K562 treated with DMSO at 1 percent for 12 hours (cell line): ENCODE data around the gene SNRPD3. TPM values are rescaled to one million over a fixed set of nuclear protein-coding genes. Genes with fewer than 3 reads are reported as not detected.

Experiments used
- total RNA-seq: library from RNA; unstranded; fragments of 300-600 nt; gene quantifications from 2 replicates; pipeline ENCODE4 v1.2.3, GENCODE V29; 2022; ENCODE audit not compliant: insufficient read depth

The SNRPD3 gene
- 71.5 and 75.3 TPM in 2 replicates for total RNA-seq

GRCh38 chr22:24555165-24556039 is at the start of gene SNRPD3:
Gene SNRPD3, plus strand, starts transcription at chr22:24555999. Its CDS starts 1,676 bp downstream, at chr22:24557675.

DNA sequence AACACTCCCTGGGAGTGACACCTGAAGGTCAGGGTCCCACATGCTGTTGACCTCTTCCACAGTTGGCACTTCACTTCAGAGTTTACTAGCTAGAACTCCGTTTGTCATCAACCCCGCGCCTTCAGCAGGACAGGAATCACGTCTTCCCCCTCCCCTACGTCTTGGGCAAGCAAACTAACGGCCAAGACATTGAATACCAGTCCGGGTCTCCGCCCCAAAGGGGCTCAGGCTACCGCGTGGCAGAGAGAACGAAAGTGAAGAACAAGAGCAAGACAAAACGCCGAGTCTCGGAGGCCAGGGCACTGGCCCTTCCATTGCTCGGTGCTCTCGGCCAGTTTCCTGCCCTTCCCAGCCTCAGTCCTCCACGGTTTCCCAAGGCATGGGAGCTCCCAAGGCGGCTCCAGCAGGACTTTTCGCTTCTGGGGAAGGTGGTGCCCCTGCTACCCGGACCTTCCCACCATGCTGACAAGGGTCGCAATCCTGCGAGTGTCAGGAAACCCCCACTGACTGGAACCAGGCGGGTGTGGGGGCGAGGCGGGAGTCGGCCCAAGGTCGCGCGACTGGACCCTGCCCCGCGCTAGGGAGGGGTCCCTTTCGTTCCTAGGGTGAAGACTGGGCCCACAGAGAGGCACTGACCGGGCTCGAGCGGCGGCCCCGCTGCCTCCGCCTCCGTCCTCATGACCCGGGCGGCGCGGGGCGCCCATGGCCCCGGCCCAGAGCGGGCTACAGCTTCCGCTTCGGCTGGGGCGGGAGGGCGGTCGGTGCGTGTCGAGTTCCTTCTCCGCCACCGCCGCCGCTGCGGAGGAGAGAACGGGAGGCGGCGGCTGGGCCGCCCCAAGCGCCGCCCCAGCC is 1.3 kb upstream of the SNRPD3 start, which contains the start of gene GUCD1:
TSS of gene GUCD1 (minus strand) at position 826 of the 852 bp plus-strand sequence. CDS start at position 679, 147 bp downstream.

DNA sequence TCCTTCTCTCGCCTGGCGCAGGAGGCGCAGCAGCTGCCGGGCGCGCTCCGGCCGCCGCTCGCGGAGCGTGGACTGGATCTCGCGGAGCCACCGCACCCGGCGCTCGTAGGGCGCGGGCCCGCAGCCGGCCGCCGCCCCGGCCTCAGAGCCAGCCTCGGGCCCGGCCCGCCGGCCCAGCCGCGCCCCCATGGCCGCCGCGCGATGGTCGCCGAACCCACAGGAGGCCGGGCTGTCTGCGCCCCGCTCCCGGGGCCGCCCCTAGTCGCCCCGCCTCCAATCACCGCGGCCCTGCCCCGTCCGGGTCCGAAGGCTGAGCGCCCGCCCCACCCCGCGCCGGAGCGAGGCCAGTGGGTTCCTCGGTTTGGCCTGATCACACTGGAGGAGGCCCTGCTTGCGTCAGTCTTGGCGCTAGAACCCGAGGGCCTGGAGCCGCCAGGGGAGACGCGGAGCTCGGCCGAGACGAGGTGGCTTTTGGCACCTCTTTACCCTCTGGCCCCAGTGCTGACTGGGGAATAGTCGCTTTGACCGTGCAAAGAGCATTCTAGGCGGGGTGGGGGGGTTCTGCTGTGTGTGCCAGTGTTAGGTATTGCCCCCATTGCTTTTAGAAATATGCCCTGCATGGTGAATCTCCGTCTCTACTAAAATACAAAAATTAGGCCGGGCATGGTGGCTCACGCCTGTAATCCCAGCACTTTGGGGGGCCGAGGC is 37.2 kb downstream of the SNRPD3 start, which contains the start of gene LRRC75B:
TSS of gene LRRC75B (minus strand) at position 223 of the 708 bp plus-strand sequence. CDS start at position 189, 34 bp downstream.

DNA sequence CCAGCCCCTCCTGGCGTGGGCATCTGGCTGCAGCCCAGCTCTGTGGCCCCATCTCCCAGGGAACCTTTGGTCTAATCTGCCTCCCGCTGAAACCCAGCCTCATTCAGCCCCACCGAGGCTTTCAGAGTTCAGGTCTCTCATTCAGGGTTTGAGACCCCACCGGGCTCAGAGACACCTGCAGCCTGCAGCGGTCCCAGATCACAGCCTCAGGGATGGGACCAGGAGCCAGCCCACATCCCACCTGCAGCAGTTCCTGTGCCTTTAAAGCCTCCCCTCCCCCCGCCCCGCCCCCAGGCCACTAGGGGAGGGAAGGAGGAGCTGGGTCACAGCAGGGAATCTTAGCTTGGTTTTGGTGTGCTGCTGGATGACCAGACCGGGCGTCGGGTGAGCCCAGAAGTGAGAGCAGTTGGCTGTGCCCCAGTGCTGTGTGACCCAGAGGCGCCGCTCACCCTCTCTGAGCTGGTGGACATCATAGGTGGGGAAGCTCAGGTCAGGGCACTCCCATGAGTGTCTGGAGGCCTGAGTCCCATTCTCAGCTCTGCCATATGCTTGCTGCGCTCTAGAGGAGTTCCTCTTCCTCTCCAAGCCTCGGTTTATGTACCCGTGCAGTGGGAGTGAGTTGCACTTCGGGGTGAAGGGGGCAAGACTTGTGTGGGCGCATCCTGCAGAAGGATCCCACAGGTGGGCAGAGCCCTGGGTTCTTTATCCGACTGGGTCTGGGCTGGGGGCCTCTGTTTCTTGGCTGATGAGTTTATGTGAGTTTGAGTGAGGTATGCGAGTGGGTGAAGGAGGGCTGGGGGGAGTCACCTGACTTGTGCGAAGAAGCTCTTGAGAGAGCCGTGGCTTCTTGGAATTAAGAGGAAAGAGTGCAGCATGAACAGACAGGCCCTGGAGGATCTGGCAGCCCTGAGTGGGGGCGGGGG is 47.3 kb downstream of the SNRPD3 start, which contains the start of gene GGT1:
TSS of gene GGT1 (plus strand) at position 347 of the 923 bp plus-strand sequence. CDS start 7,889 bp downstream, outside the sequence.

Other genes starting within 250 kb of the SNRPD3 start
- 1.4 and 2.4 TPM in 2 replicates for gene ADORA2A, start 128.4 kb upstream of the SNRPD3 start, total RNA-seq
- gene UPB1, start 60.7 kb upstream of the SNRPD3 start, total RNA-seq: not detected in 2 replicates
- gene GUCD1, start 861 bp upstream of the SNRPD3 start, total RNA-seq: 57.0 and 63.4 TPM in 2 replicates
- 1.6 and 3.1 TPM in 2 replicates for gene LRRC75B, start 37.1 kb downstream of the SNRPD3 start, total RNA-seq
- 14.1 and 15.7 TPM in 2 replicates for gene GGT1, start 47.2 kb downstream of the SNRPD3 start, total RNA-seq
- gene PIWIL3, start 218.7 kb downstream of the SNRPD3 start, total RNA-seq: 0.25 TPM in 1 of 2 replicates, not detected in the other